Gastrocnemius medialis (tissue), 4 donors: ENCODE measurements around the gene PML. TPM values are rescaled to one million over a fixed set of nuclear protein-coding genes. Genes with fewer than 3 reads are reported as not detected.
"Not testable (repeated sequence)": the region's sequence is repeated elsewhere in the genome, so short reads cannot be mapped to it uniquely, and the experiment has no call there.

Experiments
- ATAC-seq, 2 donors: fragments of 150-250 bp; one replicate each; pipeline ENCODE4 v1.9.1; 2016
- DNase-seq, 2 donors: peaks; one replicate each; pipeline ENCODE4 v3.0.0-alpha.2; 2019
- H3K27ac ChIP-seq, 4 donors: fragments of 200-600 bp; sonication (generic); 1 replicate in 1 of 4; 2 replicates in 3 of 4; pipeline ENCODE4 v1.5.1; 2016 to 2018; ENCODE audit warnings: mild to moderate bottlenecking in 2 of 4, moderate library complexity in 1 of 4
- H3K27me3 ChIP-seq, 3 donors: fragments of 200-600 bp; sonication (generic) in 2 of 3; 1 replicate in 1 of 3; 2 replicates in 2 of 3; pipeline versions ENCODE4 v1.5.1 to v1.6.0; 2016 to 2019; ENCODE audit warnings: mild to moderate bottlenecking in 1 of 3, moderate library complexity in 1 of 3
- H3K36me3 ChIP-seq, 2 donors: fragments of 200-600 bp; sonication (generic) in 1 of 2; one replicate each; pipeline ENCODE4 v1.5.1; 2017 to 2018
- H3K4me1 ChIP-seq, 2 donors: fragments of 200-600 bp; sonication (generic) in 1 of 2; one replicate each; pipeline ENCODE4 v1.5.1; 2016 to 2017; ENCODE audit warnings: mild to moderate bottlenecking in 2 of 2
- H3K4me3 ChIP-seq, 4 donors: fragments of 200-600 bp; sonication (generic) in 3 of 4; 1 replicate in 1 of 4; 2 replicates in 3 of 4; pipeline ENCODE4 v1.5.1; 2016 to 2019; ENCODE audit warnings: mild to moderate bottlenecking in 2 of 4
- H3K9me3 ChIP-seq, 3 donors: fragments of 200-600 bp; sonication (generic) in 2 of 3; 1 replicate in 1 of 3; 2 replicates in 2 of 3; pipeline ENCODE4 v1.5.1; 2016 to 2019
- POLR2A ChIP-seq, 2 donors: fragments of 450-650 bp; IDR thresholded peaks; one replicate each; pipeline ENCODE4 v1.6.1; 2017; ENCODE audit warnings: antibody characterized with exemption in 2 of 2, mild to moderate bottlenecking in 2 of 2, moderate library complexity in 2 of 2
- in situ Hi-C, 4 donors: fragments of 200-750 bp; cut with MboI; loops; one replicate each; pipeline versions ENCODE4 v1.15.0 to v1.8.0; 2017; ENCODE audit warnings: low sequenced_read_pairs in 4 of 4
- intact Hi-C: fragments of 100-400 bp; cut with DNase I; formaldehyde crosslinking; loops from one replicate; pipeline ENCODE4 v1.15.1; 2023; ENCODE audit warnings: low total_unique reads
- total RNA-seq, 4 donors: library from RNA; depleted of rRNA; stranded (reverse); fragments of >200 nt; gene quantifications; one replicate each; pipeline versions ENCODE4 v1.1.0 to v1.2.3, GENCODE V29; 2016
- TF ChIP-seq, protein P1 (sequence below), 5 experiments: fragments of 450-650 bp in 3 of 5; fragments of 200-600 bp in 2 of 5; sonication (generic) in 2 of 5; IDR thresholded peaks in 4 of 5; conservative IDR thresholded peaks in 1 of 5; 1 replicate in 4 of 5; 2 replicates in 1 of 5; pipeline ENCODE4 v1.5.1; 2016 to 2019; ENCODE audit warnings: antibody characterized with exemption in 5 of 5, mild to moderate bottlenecking in 3 of 5, moderate library complexity in 3 of 5

The PML gene
- total RNA-seq, 4 donors from 2014 or later: 17.3 to 42.1 (median 21.2) TPM

DNA sequence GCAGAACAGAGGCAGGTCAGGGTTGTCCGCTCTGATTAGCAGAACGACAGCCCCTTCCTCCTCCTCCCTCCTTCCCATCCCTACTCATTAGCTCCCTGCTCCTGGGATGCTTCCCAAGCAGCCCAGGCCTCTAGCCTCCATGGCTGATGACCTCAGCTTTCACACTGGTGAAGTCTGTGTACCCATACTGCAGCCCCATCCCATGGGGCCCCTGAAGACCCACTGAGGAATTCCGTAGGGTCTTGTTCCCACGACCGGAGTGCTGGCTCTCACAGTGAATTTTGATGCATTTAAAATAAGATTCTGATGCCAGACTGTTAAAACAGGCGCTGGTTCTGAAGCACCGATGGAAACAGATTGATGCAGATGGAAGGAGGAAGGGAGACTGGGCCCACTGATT is 51.8 kb downstream of the PML start:
- ATAC-seq (no peak), DNase-seq (no peak)
- H3K4me1 ChIP-seq: peaks cover 3 to 12% of the 10 kb centered on the region in 2 donors
- TF ChIP-seq, protein P1, sequence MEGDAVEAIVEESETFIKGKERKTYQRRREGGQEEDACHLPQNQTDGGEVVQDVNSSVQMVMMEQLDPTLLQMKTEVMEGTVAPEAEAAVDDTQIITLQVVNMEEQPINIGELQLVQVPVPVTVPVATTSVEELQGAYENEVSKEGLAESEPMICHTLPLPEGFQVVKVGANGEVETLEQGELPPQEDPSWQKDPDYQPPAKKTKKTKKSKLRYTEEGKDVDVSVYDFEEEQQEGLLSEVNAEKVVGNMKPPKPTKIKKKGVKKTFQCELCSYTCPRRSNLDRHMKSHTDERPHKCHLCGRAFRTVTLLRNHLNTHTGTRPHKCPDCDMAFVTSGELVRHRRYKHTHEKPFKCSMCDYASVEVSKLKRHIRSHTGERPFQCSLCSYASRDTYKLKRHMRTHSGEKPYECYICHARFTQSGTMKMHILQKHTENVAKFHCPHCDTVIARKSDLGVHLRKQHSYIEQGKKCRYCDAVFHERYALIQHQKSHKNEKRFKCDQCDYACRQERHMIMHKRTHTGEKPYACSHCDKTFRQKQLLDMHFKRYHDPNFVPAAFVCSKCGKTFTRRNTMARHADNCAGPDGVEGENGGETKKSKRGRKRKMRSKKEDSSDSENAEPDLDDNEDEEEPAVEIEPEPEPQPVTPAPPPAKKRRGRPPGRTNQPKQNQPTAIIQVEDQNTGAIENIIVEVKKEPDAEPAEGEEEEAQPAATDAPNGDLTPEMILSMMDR (IDR thresholded peaks at IDR 0.05 in 4 of 5, conservative IDR thresholded peaks at IDR 0.05 in 1 of 5): no peak
- no peak for TF ChIP-seq POLR2A (IDR thresholded peaks at IDR 0.05)
- no peak overlapping the region for H3K4me3 ChIP-seq
- peaks cover 0 to 8% of the 10 kb centered on the region in 2 donors for H3K36me3 ChIP-seq
- intact Hi-C loops: no loop called here
- in situ Hi-C loops: loop anchor here in 1 of 4 donors (10.0 kb wide), 1 partner anchor 61 kb away; no protein-coding TSS in a partner anchor
- H3K27ac ChIP-seq: peak overlapping the region in 1 of 4 donors; percentile 21
- H3K9me3 ChIP-seq: no peaks in the 10 kb centered on the region
- H3K27me3 ChIP-seq: no peaks in the 10 kb centered on the region

DNA sequence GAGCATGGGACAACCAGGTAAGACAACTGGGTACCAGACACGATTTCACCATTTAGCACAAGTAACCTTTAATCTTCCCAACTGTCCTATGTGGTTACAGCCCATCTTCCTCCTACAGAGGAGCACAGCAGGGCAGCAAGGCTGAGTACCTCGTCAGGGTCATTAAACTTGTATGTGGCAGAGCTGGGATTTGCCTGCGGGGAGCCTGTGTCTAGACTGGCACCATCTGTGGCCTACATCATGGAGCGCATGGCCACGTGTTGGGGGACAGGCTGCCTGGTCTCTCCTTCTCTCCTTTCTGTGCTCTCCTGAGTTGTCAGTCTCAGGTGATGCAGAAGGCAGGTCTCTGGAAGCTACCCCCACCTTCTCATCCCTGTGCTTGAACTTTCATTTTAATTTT is 55.6 kb downstream of the PML start:
- intact Hi-C loops: loop anchor here (10.0 kb wide), 1 partner anchor 275 kb away; no protein-coding TSS in a partner anchor
- TF ChIP-seq, protein P1 (IDR thresholded peaks at IDR 0.05 in 4 of 5, conservative IDR thresholded peaks at IDR 0.05 in 1 of 5): no peak
- no peak for TF ChIP-seq POLR2A (IDR thresholded peaks at IDR 0.05)
- Histone ChIP-seq H3K27me3 (no peaks in the 10 kb centered on the region), H3K36me3 (no peaks in the 10 kb centered on the region), H3K4me3 (no peak overlapping the region), H3K27ac (peak overlapping the region in 3 of 4 donors; percentile 64 to 70 (median 69)), H3K4me1 (peaks cover 11 to 19% of the 10 kb centered on the region in 2 donors), H3K9me3 (no peaks in the 10 kb centered on the region)
- in situ Hi-C loops: loop anchor here in 2 of 4 donors (10.0 kb wide), 2 partner anchors 75 to 265 kb away; no protein-coding TSS in a partner anchor
- no peak for ATAC-seq
- DNase-seq: no peak

DNA sequence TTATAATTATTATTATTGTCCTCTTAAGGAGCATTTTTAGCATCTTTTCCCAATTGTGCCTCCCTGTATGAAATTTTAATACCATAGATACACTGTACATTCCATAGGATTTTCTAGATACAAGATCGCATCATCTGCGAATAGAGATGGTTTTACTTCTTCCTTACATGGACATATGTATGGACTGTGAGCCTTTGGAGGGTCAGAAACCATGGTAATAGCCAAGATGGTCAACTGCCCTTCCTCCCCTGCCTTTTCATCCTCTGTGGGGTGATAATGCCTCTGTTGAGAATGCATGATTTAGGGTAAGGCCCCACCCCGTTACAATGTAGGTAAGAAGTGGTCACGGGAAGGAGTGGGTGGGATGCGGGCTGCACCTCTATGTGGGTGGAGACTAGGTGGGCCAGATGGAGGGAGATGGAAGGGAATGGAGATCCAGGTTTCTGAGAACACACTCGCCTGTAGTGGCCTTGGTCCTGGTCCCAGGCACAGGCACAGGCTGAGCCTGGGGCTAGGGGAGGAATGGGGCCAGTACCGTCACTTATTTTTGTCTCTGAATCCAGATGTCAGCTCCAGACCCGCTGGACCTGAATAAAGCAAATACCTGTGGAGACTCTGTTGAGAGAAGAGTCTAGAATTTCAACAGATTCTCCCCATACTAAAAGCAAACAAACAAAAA is 56.2 kb downstream of the PML start:
- intact Hi-C loops (loop anchor here (10.0 kb wide), 1 partner anchor 274 kb away; no protein-coding TSS in a partner anchor), in situ Hi-C loops (loop anchor here in 2 of 4 donors (10.0 kb wide), 2 partner anchors 74 to 264 kb away; no protein-coding TSS in a partner anchor)
- no peaks in the 10 kb centered on the region for H3K36me3 ChIP-seq
- peaks cover 11 to 19% of the 10 kb centered on the region in 2 donors for H3K4me1 ChIP-seq
- no peaks in the 10 kb centered on the region for H3K27me3 ChIP-seq
- H3K27ac ChIP-seq: peak overlapping the region; percentile 64 to 70 (median 67)
- H3K9me3 ChIP-seq: no peaks in the 10 kb centered on the region
- no peak overlapping the region for H3K4me3 ChIP-seq
- no peak for TF ChIP-seq POLR2A (IDR thresholded peaks at IDR 0.05)
- TF ChIP-seq, protein P1 (IDR thresholded peaks at IDR 0.05 in 4 of 5, conservative IDR thresholded peaks at IDR 0.05 in 1 of 5): no peak
- ATAC-seq (peak in 1 of 2 donors; percentile 16), DNase-seq (no peak)

DNA sequence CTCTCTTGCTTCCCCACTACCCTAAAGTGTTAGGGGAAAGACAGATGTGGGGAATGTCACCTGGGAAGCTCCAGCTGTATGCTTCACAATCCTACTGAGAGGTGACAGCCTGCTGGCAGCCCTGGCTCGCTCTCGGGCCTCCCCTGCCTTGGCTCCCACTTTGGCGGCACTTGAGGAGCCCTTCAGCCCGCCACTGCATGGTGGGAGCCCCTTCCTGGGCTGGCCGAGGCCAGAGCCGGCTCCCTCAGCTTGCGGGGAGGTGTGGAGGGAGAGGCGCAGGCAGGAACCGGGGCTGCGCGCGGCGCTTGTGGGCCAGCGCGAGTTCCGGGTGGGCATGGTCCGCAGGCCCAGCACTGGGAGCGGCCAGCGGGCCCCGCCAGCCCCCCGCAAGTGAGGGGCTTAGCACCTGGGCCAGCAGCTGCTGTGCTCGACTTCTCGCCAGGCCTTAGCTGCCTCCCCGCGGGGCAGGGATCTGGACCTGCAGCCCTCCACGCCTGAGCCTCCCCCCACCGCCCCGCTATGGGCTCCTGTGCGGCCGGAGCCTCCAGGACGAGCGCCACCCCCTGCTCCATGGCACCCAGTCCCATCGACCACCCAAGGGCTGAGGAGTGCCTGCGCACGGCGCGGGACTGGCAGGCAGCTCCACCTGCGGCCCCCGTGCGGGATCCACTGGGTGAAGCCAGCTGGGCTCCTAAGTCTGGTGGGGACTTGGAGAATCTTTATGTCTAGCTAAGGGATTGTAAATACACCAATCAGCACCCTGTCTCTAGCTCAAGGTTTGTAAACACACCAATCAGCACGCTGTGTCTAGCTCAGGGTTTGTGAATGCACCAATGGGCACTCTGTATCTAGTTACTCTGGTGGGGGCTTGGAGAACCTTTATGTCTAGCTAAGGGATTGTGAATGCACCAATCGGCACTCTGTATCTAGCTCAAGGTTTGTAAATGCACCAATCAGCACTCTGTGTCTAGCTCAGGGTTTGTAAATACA is 58.0 kb downstream of the PML start:
- H3K4me3 ChIP-seq, H3K9me3 ChIP-seq, DNase-seq, ATAC-seq, H3K27me3 ChIP-seq, H3K36me3 ChIP-seq: not testable (repeated sequence)
- Histone ChIP-seq H3K27ac (peak overlapping the region in 1 of 4 donors; percentile 64), H3K4me1 (peaks cover 11 to 19% of the 10 kb centered on the region in 2 donors)
- in situ Hi-C loops: loop anchor here in 2 of 4 donors (10.0 kb wide), 2 partner anchors 72 to 262 kb away; no protein-coding TSS in a partner anchor
- intact Hi-C loops: loop anchor here (10.0 kb wide), 1 partner anchor 272 kb away; no protein-coding TSS in a partner anchor
